Stimulated activated CD8-positive, alpha-beta memory T cell treated with anti-CD3 and anti-CD28 coated beads, Interleukin-7, amount 100 ng/mL, for 48 hours (primary cell): ENCODE measurements around the gene TMEM120B.
"Not testable (repeated sequence)": the region's sequence is repeated elsewhere in the genome, so short reads cannot be mapped to it uniquely, and the experiment has no call there.

Source experiments
- DNase-seq, 2 donors: peaks; one replicate each; pipeline ENCODE4 v3.0.0-alpha.2; 2020; ENCODE audit warnings: low read depth in 1 of 2; ENCODE audit errors: extremely low read depth in 1 of 2

TMEM120B gene

GRCh38 chr12:121790785-121791184 lies 78.2 kb downstream of the TMEM120B start:
- not testable (repeated sequence) for DNase-seq

- DNase-seq = no peak
These were observed 79.4 kb downstream of the TMEM120B start for GRCh38 chr12:121791671-121792551.

GRCh38 chr12:121792607-121793439 lies 80.3 kb downstream of the TMEM120B start:
- no peak for DNase-seq

GRCh38 chr12:121793440-121793837 lies 80.9 kb downstream of the TMEM120B start, which contains the start of gene RHOF:
Gene RHOF (minus strand): TSS chr12:121793688. CDS start chr12:121793633, 55 bp downstream.
- no peak for DNase-seq

GRCh38 chr12:121793838-121794533 lies 81.4 kb downstream of the TMEM120B start:
- DNase-seq = peak; percentile 88 to 93

- no peak for DNase-seq
These were observed 82.0 kb downstream of the TMEM120B start for GRCh38 chr12:121794534-121795033.

GRCh38 chr12:121795034-121795968 lies 82.7 kb downstream of the TMEM120B start:
- DNase-seq = no peak

- no peak for DNase-seq
These were observed 84.6 kb downstream of the TMEM120B start for GRCh38 chr12:121796855-121797751.

- no peak for DNase-seq
These were observed 85.6 kb downstream of the TMEM120B start for GRCh38 chr12:121797937-121798786.

- DNase-seq = no peak
These were observed 86.2 kb downstream of the TMEM120B start for GRCh38 chr12:121798787-121799155.

- DNase-seq = no peak
These were observed 86.7 kb downstream of the TMEM120B start for GRCh38 chr12:121799156-121799841.

- DNase-seq = peak; percentile 74 to 77
These were observed 87.5 kb downstream of the TMEM120B start for GRCh38 chr12:121799842-121800693.

- no peak for DNase-seq
These were observed 88.4 kb downstream of the TMEM120B start for GRCh38 chr12:121800694-121801594.

GRCh38 chr12:121801595-121802484 lies 89.3 kb downstream of the TMEM120B start:
- no peak for DNase-seq
